ENCODE results near the gene HACD2. TPM values are rescaled to one million over a fixed set of nuclear protein-coding genes. Genes with fewer than 3 reads are reported as not detected.

Gene HACD2
- total RNA-seq, 1 experiment from 2014 or later, result 43.0 TPM

- TF ChIP-seq CTCF (IDR thresholded peaks at IDR 0.05 in 2 of 3, conservative IDR thresholded peaks at IDR 0.05 in 1 of 3; ENCODE audit: borderline replicate concordance in 1 of 3, insufficient read depth in 1 of 3, low read depth in 2 of 3, low read length in 2 of 3) (no peak), CBX3 (IDR thresholded peaks at IDR 0.05; ENCODE audit: low read depth) (no peak), ZNF274 (IDR thresholded peaks at IDR 0.05; ENCODE audit: low read depth, low read length) (no peak), CEBPB (IDR thresholded peaks at IDR 0.05; ENCODE audit: low read depth) (no peak), JUND (IDR thresholded peaks at IDR 0.05) (no peak)
Observed at GRCh38 chr3:123493912-123494311, 90.9 kb downstream of the HACD2 start (continued).

GRCh38 chr3:123491966-123492587 is 92.8 kb downstream of the HACD2 start:
- H3K9me3 ChIP-seq (ENCODE audit: control insufficient read depth in 1 of 2, insufficient read depth in 1 of 2, low read depth in 1 of 2, low read length in 2 of 2), result no peaks in the 10 kb centered on the region
- ChIA-PET CTCF (no interaction called here), POLR2A (no interaction called here), RAD21 (ENCODE audit: low non-redundant PET in 1 of 2, low total read pairs in 2 of 2, uncharacterized antibody in 2 of 2, unreplicated experiment in 2 of 2) (no interaction called here)
- no peak overlapping the region for H3K4me2 ChIP-seq (ENCODE audit: low read length)
- BruUV-seq (replicated peaks), result no TSS peak
- no peaks in the 10 kb centered on the region for H3K4me1 ChIP-seq (ENCODE audit: control insufficient read depth in 1 of 2, insufficient read depth in 2 of 2, low read length in 2 of 2)
- H2AFZ ChIP-seq (ENCODE audit: low read depth, low read length, poor library complexity, severe bottlenecking), result no peak overlapping the region
- no peaks in the 10 kb centered on the region for H3K79me2 ChIP-seq (ENCODE audit: insufficient read depth, low read length)
- DNase-seq (ENCODE audit: low read depth, low spot score) (no peak), ATAC-seq (no peak)
- intact Hi-C loops (cut with micrococcal nuclease), result loop anchor here (5.0 kb wide), 1 partner anchor 150 kb away; no protein-coding TSS in a partner anchor
- H3K9me2 ChIP-seq (ENCODE audit: insufficient read depth), result no peaks in the 10 kb centered on the region
- TF ChIP-seq ATF3 (IDR thresholded peaks at IDR 0.05) (no peak), JUND (IDR thresholded peaks at IDR 0.05) (no peak), ZNF274 (IDR thresholded peaks at IDR 0.05; ENCODE audit: low read depth, low read length) (no peak), POLR2AphosphoS5 (IDR thresholded peaks at IDR 0.05; ENCODE audit: low read depth, low read length) (no peak), SIN3A (IDR thresholded peaks at IDR 0.05; ENCODE audit: low read depth) (no peak), MAX (IDR thresholded peaks at IDR 0.05) (no peak), RAD21 (IDR thresholded peaks at IDR 0.05; ENCODE audit: low read depth) (no peak), SP1 (IDR thresholded peaks at IDR 0.05; ENCODE audit: low read depth) (no peak), EGR1 (IDR thresholded peaks at IDR 0.05; ENCODE audit: low read depth) (no peak), CTCF (IDR thresholded peaks at IDR 0.05 in 2 of 3, conservative IDR thresholded peaks at IDR 0.05 in 1 of 3; ENCODE audit: borderline replicate concordance in 1 of 3, insufficient read depth in 1 of 3, low read depth in 2 of 3, low read length in 2 of 3) (no peak), FOSL1 (IDR thresholded peaks at IDR 0.05; ENCODE audit: low read depth) (no peak), REST (IDR thresholded peaks at IDR 0.05; ENCODE audit: low read depth) (no peak), TCF7L2 (IDR thresholded peaks at IDR 0.05; ENCODE audit: borderline replicate concordance, extremely low read depth, insufficient read depth, insufficient read length) (no peak), CBX3 (IDR thresholded peaks at IDR 0.05; ENCODE audit: low read depth) (no peak), SRF (IDR thresholded peaks at IDR 0.05; ENCODE audit: low read depth) (no peak), YY1 (IDR thresholded peaks at IDR 0.05; ENCODE audit: extremely low read depth, insufficient replicate concordance, low read depth, low read length) (no peak)
- H3K9ac ChIP-seq (ENCODE audit: low read length), result no peak overlapping the region
- no peak overlapping the region for H3K4me3 ChIP-seq (replicated peaks in 1 of 2; ENCODE audit: low read depth in 1 of 2, low read length in 2 of 2)
- H3K27ac ChIP-seq (ENCODE audit: low read depth, low read length), result no peak overlapping the region
- peaks cover 4% of the 10 kb centered on the region; the same call in 1 of the 2 replicates for H4K20me1 ChIP-seq (ENCODE audit: insufficient read depth)
- no peaks in the 10 kb centered on the region for H3K27me3 ChIP-seq (ENCODE audit: insufficient read depth, low read length)
- no peaks in the 10 kb centered on the region; a peak in 1 of 4 replicates for H3K36me3 ChIP-seq (ENCODE audit: control insufficient read depth in 1 of 2, insufficient read depth in 2 of 2, low read length in 2 of 2)

All from HCT116 (cell line).